Uterus (tissue), 2 donors: Measurements from ENCODE around the gene RBBP6.

Experiments
- POLR2A ChIP-seq, 2 donors: fragments of 450-650 bp; IDR thresholded peaks; one replicate each; pipeline ENCODE4 v1.6.1; 2016; ENCODE audit warnings: antibody characterized with exemption in 2 of 2, mild to moderate bottlenecking in 1 of 2, moderate library complexity in 1 of 2
- TF ChIP-seq, protein P1 (sequence below), 4 experiments: fragments of 200-600 bp in 2 of 4; fragments of 450-650 bp in 2 of 4; sonication (generic) in 2 of 4; IDR thresholded peaks; one replicate each; pipeline ENCODE4 v1.5.1; 2016 to 2019; ENCODE audit warnings: antibody characterized with exemption in 4 of 4, mild to moderate bottlenecking in 2 of 4, moderate library complexity in 1 of 4

DNA sequence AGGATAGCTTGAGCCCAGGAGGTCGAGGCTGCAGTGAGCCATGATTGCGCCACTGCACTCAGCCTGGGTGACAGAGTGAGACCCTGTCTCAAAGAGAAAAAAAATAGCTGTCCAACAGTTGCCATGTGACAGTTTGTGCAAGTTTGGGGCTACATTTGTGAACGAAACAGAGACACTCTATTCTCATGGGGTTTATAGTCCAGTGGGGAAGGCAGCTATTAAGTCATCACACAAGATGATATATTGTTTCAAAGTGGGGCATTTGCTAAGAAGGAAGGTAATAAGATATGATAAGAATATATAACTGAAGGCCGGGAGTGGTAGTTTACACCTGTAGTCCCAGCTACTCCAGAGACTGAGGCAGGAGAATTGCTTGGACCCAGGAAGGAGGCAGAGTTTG lies 73.3 kb downstream of the RBBP6 start:
- TF ChIP-seq, protein P1, sequence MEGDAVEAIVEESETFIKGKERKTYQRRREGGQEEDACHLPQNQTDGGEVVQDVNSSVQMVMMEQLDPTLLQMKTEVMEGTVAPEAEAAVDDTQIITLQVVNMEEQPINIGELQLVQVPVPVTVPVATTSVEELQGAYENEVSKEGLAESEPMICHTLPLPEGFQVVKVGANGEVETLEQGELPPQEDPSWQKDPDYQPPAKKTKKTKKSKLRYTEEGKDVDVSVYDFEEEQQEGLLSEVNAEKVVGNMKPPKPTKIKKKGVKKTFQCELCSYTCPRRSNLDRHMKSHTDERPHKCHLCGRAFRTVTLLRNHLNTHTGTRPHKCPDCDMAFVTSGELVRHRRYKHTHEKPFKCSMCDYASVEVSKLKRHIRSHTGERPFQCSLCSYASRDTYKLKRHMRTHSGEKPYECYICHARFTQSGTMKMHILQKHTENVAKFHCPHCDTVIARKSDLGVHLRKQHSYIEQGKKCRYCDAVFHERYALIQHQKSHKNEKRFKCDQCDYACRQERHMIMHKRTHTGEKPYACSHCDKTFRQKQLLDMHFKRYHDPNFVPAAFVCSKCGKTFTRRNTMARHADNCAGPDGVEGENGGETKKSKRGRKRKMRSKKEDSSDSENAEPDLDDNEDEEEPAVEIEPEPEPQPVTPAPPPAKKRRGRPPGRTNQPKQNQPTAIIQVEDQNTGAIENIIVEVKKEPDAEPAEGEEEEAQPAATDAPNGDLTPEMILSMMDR (IDR thresholded peaks at IDR 0.05), result no peak
- TF ChIP-seq POLR2A (IDR thresholded peaks at IDR 0.05), result no peak
